Measurements from ENCODE around the gene ZNF385B. TPM values are rescaled to one million over a fixed set of nuclear protein-coding genes. Genes with fewer than 3 reads are reported as not detected.
A peak's percentile ranks its signal among the peaks of the same experiment; 100 is the strongest.

Gene ZNF385B
- total and polyA plus RNA-seq, 11 donors: 0.07 to 12.2 (median 2.3) TPM

- WGBS, 4 donors: 2 to 7% (median 4%) methylated on average over 3 of the region's 3 CpGs
- H3K4me3 ChIP-seq: no peak overlapping the region
- H3K4me1 ChIP-seq: peaks cover 0 to 28% (median 9%) of the 10 kb centered on the region in 12 donors
- TF ChIP-seq POLR2A (IDR thresholded peaks at IDR 0.05) (no peak), CTCF (IDR thresholded peaks at IDR 0.05) (no peak)
- no peaks in the 10 kb centered on the region for H3K27me3 ChIP-seq
- DNase-seq (no peak), ATAC-seq (peak; percentile 78 to 96 (median 92))
- H3K9me3 ChIP-seq: no peaks in the 10 kb centered on the region
- intact Hi-C loops (cut with DNase I): no loop called here
- H3K36me3 ChIP-seq: no peaks in the 10 kb centered on the region
- H3K27ac ChIP-seq: peak overlapping the region in 9 of 12 donors; percentile 28 to 80 (median 62)
Measured at GRCh38 chr2:179677077-179677688, 184.2 kb downstream of the ZNF385B start.

GRCh38 chr2:179675435-179675834 is 186.0 kb downstream of the ZNF385B start:
- peaks cover 0 to 24% (median 9%) of the 10 kb centered on the region in 12 donors for H3K4me1 ChIP-seq
- DNase-seq (no peak), ATAC-seq (no peak)
- intact Hi-C loops (cut with DNase I): no loop called here
- no peak for TF ChIP-seq CTCF (IDR thresholded peaks at IDR 0.05)
- TF ChIP-seq POLR2A (IDR thresholded peaks at IDR 0.05): no peak
- no peak overlapping the region for H3K4me3 ChIP-seq
- H3K27ac ChIP-seq: no peak overlapping the region
- 93 to 97% (median 96%) methylated on average over 3 of the region's 3 CpGs for WGBS, 4 donors
- H3K36me3 ChIP-seq: no peaks in the 10 kb centered on the region
- H3K27me3 ChIP-seq: no peaks in the 10 kb centered on the region
- no peaks in the 10 kb centered on the region for H3K9me3 ChIP-seq

GRCh38 chr2:179671043-179671981 is 190.1 kb downstream of the ZNF385B start:
- intact Hi-C loops (cut with DNase I): no loop called here

More at GRCh38 chr2:179671043-179671981, 190.1 kb downstream of the ZNF385B start:
- Histone ChIP-seq H3K4me3 (no peak overlapping the region), H3K9me3 (no peaks in the 10 kb centered on the region), H3K27me3 (no peaks in the 10 kb centered on the region), H3K4me1 (peaks cover 0 to 2% (median 0%) of the 10 kb centered on the region in 12 donors), H3K27ac (no peak overlapping the region), H3K36me3 (no peaks in the 10 kb centered on the region)
- no peak for ATAC-seq
- TF ChIP-seq POLR2A (IDR thresholded peaks at IDR 0.05): no peak
- TF ChIP-seq CTCF (IDR thresholded peaks at IDR 0.05): no peak
- WGBS, 4 donors: 76 to 86% (median 80%) methylated on average over 5 to 6 of the region's 6 CpGs
- DNase-seq: no peak

All from heart left ventricle (tissue), 16 donors.